GM19468 (cell line): ENCODE measurements around the gene SMG9.

Experiments
- ATAC-seq: cut with Tn5 transposase; IDR thresholded peaks from one replicate; pipeline ENCODE4 v1.9.1; 2021; ENCODE audit warnings: mild to moderate bottlenecking, moderate library complexity, moderate number of reproducible peaks; ENCODE audit not compliant: unreplicated experiment; ENCODE audit errors: extremely low read depth

SMG9 gene, protein sequence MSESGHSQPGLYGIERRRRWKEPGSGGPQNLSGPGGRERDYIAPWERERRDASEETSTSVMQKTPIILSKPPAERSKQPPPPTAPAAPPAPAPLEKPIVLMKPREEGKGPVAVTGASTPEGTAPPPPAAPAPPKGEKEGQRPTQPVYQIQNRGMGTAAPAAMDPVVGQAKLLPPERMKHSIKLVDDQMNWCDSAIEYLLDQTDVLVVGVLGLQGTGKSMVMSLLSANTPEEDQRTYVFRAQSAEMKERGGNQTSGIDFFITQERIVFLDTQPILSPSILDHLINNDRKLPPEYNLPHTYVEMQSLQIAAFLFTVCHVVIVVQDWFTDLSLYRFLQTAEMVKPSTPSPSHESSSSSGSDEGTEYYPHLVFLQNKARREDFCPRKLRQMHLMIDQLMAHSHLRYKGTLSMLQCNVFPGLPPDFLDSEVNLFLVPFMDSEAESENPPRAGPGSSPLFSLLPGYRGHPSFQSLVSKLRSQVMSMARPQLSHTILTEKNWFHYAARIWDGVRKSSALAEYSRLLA

DNA sequence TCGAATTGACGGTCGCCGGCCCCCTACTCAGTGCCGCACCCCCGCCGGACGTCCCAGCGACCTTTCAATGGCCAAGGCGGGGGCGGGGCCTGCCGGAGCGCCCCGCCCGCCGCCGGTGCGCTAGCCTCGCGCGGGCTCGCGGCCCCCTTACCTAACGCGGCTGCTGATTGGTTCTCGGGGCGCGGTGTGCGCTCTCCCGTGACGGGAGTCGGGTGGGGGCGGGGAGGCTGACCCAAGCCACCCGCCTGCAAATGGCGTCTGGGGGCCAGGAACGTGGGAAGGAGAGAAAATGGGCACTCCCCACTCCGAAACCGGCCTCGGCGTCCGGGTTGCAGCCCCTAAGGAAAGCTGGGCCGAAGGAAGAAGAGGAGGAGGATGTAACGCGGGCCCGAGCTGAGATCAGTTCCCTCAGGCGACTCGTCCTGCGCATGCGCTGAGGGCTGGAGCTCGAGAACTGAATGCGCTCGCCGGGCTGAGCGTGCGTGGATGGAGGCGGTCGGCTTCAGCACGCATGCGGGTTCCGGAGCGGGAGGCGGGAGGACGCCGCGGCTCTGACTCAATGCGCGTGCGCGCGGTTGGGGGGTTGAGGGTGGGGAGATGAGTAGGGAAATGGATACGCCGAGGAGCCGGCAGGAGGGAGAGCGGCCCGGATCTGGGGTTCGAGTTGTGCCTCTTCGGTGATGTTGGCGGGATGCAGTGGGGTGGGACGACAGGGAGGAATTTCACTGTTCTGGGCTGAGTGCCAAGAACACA lies at the start of gene SMG9:
TSS of gene SMG9 (minus strand) at position 460 of the 753 bp plus-strand sequence. CDS start 4,221 bp downstream, outside the sequence.
- peak; percentile 36 for ATAC-seq

DNA sequence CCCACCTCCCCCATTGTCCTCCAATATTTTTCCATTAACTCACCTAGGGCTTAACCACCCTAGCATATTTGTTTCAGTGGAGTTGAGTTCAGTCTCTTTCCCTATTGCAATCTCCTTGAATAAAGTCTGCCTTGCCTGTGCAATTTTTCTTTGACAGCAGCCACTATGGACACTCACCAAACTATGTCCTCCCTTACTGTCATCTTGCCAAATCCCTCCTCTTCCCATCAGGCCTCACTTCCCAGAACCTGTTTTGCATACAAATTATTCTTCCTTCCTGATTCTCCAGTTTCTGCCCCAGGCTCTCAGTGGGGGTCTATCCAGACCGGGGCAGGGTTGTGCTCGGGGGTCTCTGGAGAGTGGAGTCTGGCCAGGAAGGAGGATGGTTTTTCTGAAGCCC lies 49.7 kb upstream of the SMG9 start:
- ATAC-seq: no peak

DNA sequence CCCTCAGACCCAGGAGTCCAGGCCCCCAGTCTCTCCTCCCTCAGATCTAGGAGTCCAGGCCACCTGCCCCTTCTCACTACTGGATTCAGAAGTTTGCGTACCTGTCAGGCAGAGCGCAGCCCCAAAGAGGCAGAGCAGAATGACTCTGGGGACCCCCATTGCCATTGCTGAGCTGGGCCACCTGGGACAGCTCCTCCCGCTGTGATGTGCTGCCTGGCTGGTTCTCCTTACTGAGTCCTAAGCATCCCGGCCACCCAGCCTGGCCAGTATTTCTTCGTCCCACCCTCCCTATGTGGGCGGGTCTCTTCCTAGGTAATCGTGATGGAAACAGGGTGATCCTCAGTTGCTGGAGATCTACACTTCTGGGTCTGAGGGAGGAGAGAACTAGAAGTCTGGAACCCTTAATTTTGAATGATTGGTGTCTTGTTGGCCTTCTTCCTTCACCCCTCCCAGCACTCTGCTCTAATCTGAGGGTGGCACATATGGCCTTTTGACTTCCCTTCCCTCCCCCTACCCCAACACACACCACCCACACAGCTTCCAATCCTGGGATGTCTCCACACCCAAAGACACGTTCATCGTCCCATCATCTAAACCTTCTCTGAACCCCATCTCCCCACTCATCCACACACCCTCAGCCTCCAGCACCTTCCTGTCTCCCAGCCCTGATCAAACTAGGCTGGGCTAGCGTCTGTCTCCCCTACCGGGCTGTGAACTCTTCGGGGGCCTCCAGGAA lies 47.6 kb upstream of the SMG9 start, which contains the start of gene LYPD5:
TSS of gene LYPD5 (minus strand) at position 232 of the 736 bp plus-strand sequence. CDS start at position 165, 67 bp downstream.
- ATAC-seq: no peak

DNA sequence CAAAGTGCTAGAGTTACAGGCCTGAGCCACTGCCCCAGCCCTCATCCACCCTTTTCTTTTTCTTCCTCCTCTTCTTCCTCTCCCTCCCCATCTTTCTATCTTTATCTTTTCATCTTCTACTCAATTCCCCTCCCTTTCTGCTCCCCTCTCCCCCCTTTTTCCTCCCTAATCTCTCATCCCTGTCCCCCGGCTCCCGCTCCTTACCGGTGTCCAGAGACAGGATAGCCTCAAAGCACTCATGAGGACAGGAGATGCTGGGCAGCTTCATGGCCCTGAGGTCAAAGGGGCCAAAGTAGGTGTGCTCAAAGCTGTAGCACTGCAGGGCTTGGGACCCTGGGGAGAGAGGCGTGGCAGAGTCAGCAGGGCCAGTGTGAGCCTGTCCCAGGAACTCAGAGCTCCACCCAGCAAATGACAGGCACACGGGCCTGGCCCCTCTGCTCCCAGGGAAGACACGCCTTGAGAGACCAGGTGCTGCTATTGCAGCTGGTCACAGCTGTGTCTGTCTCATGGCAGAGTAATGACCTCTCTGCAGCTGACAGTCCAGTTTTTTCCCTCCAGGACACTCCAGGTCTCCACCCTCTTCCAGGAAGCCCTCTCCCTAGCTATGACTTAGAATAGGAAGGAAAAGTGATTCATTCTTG lies 44.9 kb upstream of the SMG9 start:
- no peak for ATAC-seq

DNA sequence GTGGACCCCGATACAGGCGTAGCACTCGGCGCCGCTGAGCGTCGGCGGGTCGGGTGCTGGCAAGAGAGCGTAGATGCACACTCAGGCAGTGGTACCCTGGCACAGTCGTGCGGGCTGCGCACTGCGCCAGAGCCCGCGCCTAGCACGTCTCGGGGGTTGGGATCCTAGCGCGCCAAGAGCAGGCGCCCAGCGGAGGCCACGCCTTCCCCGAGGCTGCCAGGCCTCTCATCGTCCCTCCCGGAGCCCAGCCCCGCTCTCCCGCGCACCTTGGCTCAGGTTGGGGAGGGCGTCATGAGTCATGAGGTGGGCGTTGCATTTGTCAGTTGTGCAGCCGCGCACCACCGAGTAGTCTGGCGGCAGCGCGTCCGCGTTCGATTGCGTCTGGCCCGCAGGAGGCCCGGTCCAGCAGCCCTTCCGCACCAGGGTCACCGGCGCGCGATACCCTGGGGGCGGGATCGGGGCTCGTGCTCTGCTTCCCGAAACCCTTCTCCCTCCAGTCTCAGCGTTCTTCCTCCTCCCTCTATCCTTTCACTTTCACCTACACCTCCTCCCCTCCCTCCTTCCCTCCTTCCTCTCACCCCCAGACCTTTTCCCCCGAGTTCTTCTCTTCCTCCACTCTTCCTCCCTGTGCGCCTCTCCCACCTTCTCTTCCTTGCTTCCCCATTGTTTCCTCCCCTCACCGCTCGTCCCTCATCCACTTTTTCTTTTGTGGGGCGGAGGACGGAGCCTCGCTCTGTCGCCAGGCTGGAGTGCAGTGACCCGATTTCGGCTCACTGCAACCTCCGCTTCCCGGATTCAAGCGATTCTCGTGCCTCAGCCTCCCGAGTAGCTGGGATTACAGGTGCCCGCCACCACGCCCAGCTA lies 44.0 kb upstream of the SMG9 start:
- no peak for ATAC-seq

DNA sequence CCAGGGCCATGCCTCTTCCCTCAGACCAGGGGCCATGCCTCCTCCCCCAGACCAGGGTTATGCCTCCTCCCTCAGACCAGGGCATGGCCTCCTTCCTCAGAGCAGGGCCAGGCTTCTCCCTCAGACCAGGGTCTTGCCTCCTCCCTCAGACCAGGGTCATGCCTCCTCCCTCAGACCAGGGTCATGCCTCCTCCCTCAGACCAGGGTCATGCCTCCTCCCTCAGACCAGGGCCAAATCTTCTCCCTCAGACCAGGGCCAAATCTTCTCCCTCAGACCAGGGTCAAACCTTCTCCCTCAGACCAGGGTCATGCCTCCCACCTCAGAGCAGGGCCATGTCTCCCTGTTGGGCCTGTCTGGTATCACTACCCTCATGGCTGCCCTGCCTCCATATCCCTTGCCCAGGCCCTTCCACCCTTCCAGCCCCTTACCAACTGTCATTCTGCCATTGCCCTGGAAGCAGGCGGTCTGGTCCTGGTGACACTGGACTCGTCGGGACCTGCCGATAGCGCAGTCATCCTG lies 43.3 kb upstream of the SMG9 start:
- ATAC-seq: no peak

DNA sequence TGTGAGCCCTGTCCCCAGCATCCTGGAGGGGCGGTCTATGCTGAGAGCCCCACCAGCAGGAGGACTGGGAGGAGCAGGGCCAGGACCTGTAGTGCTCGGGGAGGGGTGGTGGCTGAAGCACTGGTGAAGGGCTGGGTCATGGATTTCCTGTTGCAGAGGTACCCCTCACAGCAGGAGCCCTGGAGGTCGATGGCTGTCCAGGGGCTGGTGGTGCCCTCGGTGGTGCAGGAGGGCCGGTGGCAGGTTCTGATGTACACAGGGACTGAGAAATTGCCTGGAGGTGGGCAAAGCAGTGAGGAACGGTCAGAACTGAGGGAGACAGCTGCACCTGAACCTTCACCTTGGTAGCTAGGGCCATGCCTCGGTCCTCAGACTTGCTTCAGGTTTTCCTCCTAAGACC lies 42.8 kb upstream of the SMG9 start:
- no peak for ATAC-seq

DNA sequence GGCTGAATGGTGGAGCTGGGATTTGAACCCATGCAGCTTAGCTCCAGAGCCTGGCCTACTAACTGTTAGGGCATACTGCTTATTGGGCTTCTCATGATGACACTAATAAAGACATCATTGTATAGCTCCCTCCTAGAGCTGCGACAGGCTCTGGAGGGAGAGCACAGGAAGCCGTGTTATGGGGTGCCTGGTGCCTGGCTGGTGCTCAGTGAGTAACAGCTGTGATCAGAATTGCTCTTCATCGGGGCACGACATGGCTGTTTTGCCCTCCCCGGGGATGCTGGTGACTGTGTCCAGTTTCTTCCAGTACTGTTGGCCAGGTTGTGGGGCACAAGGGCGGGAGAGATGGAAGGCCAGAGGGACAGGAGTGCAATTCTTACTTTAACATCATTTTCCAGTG lies 42.4 kb upstream of the SMG9 start:
- no peak for ATAC-seq

DNA sequence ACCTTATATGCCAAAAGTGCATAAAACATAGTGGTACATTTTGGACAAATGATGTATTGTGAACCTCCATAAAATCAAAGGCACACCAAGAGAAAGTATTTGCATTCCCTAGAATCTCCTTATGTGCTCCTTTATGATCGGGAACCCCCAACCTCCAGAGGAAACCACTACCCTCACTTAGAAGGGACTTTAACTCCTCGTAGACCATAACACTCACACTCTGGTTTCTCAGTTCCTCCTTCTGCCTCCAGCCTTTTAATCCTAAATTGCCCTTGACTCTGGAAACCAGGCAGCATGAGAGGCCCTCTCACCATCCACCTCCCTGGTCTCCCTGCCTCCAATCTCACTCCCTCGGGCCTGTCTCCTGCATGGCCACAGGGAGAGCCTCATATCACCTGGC lies 35.8 kb upstream of the SMG9 start:
- no peak for ATAC-seq

DNA sequence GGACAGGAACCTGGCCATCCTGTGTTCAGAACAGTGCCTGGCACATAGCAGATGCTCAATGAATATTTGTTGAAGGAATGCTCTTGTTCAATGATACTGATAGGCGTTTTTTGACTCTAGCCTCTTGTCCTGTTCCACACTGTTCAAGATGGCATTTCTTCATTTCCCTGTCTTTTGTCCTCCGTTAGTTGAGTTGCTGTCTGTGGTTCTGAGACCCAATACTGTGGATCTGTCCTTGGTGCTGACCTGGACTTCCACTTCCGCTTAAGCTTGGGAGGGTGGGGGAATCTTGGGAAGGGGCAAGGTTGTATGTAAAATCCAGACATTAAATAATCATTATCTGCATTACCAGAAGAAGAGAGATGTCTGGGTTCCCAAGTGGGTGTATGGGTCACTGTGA lies 34.3 kb upstream of the SMG9 start:
- ATAC-seq: no peak

DNA sequence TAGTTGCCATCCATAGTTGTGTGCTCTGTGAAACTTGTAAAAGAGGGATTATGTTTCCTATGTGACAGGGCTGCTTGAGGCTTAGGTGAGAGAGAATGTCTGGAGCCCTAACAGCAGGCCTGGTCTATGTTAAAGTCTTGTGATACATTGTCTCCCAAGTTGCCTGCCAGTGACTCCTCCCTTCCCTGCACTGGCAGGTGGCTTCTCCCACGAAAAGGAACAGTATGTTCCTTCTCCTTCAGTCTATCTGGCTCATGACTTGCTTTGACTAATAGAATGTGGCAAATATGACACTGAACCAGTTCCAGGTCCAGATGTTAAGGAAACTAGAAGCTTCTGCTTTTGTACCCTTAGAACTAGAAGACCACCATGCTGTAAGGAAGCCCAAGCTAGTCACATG lies 31.9 kb upstream of the SMG9 start:
- no peak for ATAC-seq

DNA sequence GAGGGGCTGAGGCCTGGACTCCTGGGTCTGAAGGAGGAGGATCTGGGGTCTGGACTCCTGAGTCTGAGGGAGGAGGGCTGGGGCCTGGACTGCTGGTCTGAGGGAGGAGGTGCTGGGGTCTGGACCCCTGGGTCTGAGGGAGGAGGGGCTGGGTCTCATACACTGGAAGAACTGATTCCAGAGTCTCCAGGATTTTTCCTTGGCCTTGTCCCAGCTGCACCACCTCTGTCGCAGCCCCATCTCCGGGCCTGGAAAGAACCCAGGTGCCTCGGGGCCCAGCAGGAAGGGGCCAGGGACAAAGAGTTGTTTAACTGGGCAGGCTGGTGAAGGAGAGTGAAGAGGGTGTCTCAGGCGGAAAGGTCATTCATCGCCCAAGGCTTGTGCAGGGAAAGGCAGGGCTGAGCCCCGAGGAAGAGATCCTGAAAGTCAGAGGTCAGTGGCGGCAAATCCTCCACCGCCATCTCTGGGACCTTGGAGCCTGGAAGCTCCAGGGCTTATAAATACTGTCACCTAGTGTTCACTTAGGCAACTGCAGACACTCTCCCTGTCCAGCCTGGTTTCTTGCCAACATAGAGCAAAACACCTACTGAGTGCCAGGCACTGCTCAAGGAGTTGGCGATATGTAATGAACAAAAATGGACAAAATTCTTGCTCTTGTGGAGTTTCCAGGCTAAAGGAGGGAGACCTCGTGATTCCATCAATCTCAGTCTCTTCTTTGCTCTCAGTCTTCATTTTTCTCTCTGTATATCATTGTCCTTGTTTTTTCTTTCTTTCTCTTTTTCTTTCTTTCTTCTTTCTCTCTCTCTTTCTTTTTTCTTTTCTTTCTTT lies 30.4 kb upstream of the SMG9 start:
- no peak for ATAC-seq

DNA sequence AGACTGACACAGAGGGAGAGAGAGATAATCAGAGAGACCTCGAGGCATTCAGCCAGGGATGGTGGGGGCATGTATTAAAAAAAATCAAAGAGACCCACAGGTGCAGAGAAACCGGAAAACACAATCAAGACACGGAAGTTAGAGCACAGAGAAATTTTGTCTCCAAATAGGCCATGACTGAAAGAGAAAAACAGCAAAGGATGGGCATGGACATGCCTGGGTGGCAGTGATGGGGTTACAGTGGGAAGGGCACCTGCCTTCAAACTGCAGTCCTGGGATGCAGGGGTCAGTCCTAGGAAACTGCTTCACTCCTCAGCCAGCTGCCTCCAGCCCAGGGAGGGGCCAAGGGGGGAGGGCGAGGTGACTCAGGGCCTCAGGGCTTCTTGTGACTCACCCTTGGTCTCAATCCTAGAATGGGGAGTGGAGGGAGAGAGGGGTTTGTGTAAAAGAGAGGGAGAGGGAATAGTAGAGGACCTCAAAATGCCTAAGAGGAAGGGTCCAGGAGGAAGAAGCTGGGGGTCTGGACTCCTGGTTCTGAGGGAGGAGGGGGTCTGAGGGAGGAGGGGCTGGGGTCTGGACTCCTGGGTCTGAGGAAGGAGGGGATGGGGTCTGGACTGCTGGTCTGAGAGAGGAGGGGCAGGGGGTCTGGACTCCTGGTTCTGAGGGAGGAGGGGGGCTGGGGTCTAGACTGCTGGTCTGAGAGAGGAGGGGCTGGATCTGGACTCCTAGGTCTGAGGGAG lies 29.6 kb upstream of the SMG9 start:
- ATAC-seq: no peak

DNA sequence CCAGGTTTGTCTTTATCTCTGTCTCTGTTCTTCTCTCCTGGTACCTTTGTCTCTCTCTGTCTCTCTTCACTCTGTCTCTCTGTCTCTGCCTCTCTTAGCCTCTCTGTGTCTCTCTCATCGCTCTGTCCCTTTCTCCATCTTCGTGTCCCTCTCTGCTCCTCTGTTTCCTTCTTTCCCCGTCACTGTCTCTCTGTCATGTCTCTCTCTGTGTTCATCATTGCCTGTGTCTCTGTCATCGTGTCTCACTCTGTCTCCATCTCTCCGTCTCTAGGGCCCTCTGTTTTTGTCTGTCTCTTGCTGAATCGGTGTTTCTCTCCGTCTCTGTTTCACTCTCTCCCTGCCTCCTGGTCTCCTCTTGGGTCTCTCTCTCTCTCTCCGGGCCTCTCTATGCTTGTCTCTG lies 28.9 kb upstream of the SMG9 start:
- no peak for ATAC-seq

DNA sequence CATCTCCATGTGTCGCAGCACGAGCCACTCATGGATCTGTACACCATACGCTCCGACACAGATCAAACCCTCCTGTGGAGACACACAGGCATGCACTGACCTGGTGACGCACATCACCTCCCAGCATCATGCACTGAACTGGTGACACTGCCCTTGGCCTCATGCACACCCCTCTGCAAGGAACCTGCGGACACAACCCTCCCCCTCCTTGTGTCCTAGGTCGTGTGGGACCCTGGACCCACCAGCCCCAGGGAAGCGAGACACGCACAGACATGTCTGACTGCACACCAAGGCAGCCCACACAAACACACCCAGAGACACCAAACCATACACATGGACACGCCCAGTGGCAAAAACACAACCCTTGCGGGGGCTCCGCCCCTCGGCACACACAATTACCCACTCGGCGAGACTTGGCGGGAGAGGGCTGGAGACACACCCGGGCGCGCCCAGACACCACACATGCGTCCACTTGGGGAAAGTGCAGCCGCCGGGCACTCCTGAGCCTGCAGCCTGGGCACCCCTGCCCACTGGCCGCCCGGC lies 28.0 kb upstream of the SMG9 start:
- no peak for ATAC-seq

DNA sequence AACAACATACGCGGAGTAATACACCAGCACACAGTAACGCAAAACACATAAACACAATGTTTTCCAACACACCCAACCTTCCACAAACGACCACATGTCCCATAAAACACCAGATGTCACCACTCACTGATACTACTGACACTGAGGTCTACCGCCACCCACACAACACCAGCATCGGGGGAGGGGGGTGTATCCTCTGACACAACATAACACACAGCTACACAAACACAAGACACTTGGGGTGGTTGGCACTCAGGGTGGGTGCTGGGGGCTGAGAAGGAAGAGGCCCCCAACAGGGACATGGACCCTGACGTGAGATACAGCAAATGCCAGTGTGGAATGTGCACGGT lies 27.5 kb upstream of the SMG9 start:
- no peak for ATAC-seq

DNA sequence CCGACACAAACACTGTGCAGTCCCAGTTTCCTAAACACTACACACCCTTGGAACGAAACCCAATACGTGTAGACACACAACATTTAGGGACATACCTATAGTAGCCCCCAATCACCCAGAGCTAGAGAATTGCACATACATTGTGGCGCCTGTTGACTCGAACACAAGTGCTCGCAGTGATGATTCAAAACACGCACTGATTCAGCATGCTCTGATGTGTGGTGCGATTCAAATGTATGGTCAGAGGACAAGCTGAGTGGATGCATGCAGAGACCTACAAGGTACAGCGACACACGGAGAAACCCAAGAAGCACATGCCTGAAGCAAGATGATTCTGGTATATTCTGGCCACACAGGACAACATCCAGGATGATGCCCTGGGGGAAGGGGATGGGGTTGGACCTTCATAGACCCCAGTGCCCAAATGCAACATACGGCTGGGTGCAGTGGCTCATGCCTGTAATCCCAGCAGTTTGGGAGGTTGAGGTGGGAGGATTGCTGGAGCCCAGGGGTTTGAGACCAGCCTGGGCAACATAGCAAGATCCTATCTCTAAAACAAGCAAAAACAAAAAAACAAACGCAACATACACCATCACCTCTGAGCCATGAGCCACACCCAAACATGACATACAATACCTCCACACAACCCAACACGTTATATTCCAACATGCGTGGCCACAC lies 27.0 kb upstream of the SMG9 start:
- ATAC-seq: no peak
